Smooth muscle cell (in vitro differentiated cells): ENCODE data around the gene FBXW4. TPM values are rescaled to one million over a fixed set of nuclear protein-coding genes. Genes with fewer than 3 reads are reported as not detected.

Experiments
- DNase-seq: peaks from one replicate; lab custom pipeline; 2025; ENCODE audit not compliant: unreplicated experiment; lab: John Stamatoyannopoulos, UW
- H2AFZ ChIP-seq: fragments of 200-600 bp; sonication (generic); 2 replicates; pipeline ENCODE4 v1.6.0; 2016; ENCODE audit warnings: antibody characterized with exemption, low read depth, mild to moderate bottlenecking
- H3F3A ChIP-seq: fragments of 200-600 bp; sonication (generic); 2 replicates; pipeline ENCODE4 v1.6.0; 2017; ENCODE audit warnings: antibody characterized with exemption, low read depth
- H3K27ac ChIP-seq: fragments of 200-600 bp; sonication (generic); 2 replicates; pipeline ENCODE4 v1.5.1; 2016; ENCODE audit warnings: low read depth, mild to moderate bottlenecking
- H3K27me3 ChIP-seq: fragments of 200-600 bp; sonication (generic); 2 replicates; pipeline ENCODE4 v1.6.1; 2016; ENCODE audit warnings: low read depth, mild to moderate bottlenecking
- H3K36me3 ChIP-seq: fragments of 200-600 bp; sonication (generic); 2 replicates; pipeline ENCODE4 v1.5.1; 2016; ENCODE audit warnings: low read depth
- H3K4me1 ChIP-seq: fragments of 200-600 bp; sonication (generic); 2 replicates; pipeline ENCODE4 v1.5.1; 2016; ENCODE audit warnings: low read depth
- H3K4me2 ChIP-seq: fragments of 200-600 bp; sonication (generic); 2 replicates; pipeline ENCODE4 v1.6.0; 2016; ENCODE audit warnings: mild to moderate bottlenecking
- H3K4me3 ChIP-seq: fragments of 200-600 bp; sonication (generic); 2 replicates; pipeline ENCODE4 v1.5.1; 2016; ENCODE audit warnings: mild to moderate bottlenecking
- H3K79me2 ChIP-seq: fragments of 200-600 bp; sonication (generic); 2 replicates; pipeline ENCODE4 v1.6.0; 2016; ENCODE audit warnings: low read depth, mild to moderate bottlenecking
- H3K9ac ChIP-seq: fragments of 200-600 bp; sonication (generic); 2 replicates; pipeline ENCODE4 v1.6.0; 2016; ENCODE audit warnings: low read depth
- H3K9me3 ChIP-seq: fragments of 200-600 bp; sonication (generic); replicated peaks from 2 replicates; pipeline ENCODE4 v1.5.1; 2016; ENCODE audit warnings: low read depth
- H4K20me1 ChIP-seq: fragments of 200-600 bp; sonication (generic); 2 replicates; pipeline ENCODE4 v1.6.0; 2016; ENCODE audit warnings: low read depth
- WGBS: methylation state at CpG from one replicate; pipeline ENCODE4 v1.1.7; 2016; ENCODE audit warnings: low lambda C conversion rate; 5-methylcytosine and 5-hydroxymethylcytosine counted together
- polyA plus RNA-seq: library from polyadenylated mRNA; unstranded; fragments of >200 nt; fragmentation: Nextera tagmentation; extraction: Ambion mirVana; gene quantifications from 2 replicates; pipeline ENCODE4 v1.2.1, GENCODE V29; 2016
- total RNA-seq: library from RNA; depleted of rRNA; stranded (reverse); fragments of >200 nt; gene quantifications from 2 replicates; pipeline ENCODE4 v1.2.3, GENCODE V29; 2014
- TF ChIP-seq, protein P1 (sequence below): fragments of 200-600 bp; sonication (generic); IDR thresholded peaks from 2 replicates; pipeline ENCODE4 v1.5.1; 2017; ENCODE audit warnings: borderline replicate concordance, mild to moderate bottlenecking, antibody characterized with exemption; ENCODE audit not compliant: insufficient read depth, poor library complexity, severe bottlenecking

Gene FBXW4
- total and polyA plus RNA-seq, 2 experiments from 2014 or later, result 7.2 to 12.1 TPM

DNA sequence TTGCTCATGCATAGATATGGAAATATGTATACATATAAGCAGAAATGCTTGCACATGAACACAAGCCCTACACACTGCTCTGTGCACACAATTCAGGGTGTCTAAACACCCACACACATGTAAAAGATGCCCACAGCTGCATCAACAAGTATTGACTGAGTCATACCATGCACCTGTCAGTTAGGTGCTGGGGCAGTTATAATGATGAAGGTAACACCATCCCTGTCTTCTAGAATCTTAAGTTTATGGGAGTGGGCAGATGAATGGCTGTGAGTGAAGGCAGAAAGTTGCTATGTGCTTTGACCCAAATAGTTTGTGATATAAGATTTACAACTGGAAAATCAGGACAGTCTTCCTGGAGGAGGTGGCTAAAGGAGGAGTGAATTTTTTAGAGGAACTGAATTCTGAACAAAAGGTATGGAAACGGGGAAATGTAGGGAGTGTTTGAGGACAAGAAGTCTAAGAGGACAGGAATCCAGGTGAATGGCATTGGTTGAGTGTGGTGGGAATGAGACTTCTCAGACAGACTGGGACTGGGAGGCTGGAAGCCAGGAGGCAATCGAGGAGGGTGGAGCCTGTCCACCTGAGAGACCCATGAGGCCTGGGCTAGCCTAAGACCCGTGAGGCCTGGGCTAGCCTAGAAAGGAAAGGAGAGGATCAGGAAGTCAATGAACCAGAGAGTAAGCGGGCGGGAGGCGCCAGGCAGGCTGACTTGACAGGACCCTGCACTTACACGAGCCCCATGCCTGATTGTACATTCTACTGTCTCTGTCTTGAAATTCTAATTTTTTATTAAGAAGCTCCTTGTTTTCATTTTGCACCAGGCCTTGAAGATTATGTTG lies 127.6 kb downstream of the FBXW4 start:
- Histone ChIP-seq H4K20me1 (no peaks in the 10 kb centered on the region), H3K27me3 (peaks cover 52% of the 10 kb centered on the region), H3K36me3 (no peaks in the 10 kb centered on the region), H3K79me2 (no peaks in the 10 kb centered on the region), H2AFZ (no peak overlapping the region), H3K4me3 (no peak overlapping the region), H3K9me3 (no peaks in the 10 kb centered on the region), H3K4me2 (no peak overlapping the region), H3K4me1 (peaks cover 13% of the 10 kb centered on the region), H3F3A (no peaks in the 10 kb centered on the region), H3K27ac (no peak overlapping the region), H3K9ac (no peak overlapping the region)
- TF ChIP-seq, protein P1, sequence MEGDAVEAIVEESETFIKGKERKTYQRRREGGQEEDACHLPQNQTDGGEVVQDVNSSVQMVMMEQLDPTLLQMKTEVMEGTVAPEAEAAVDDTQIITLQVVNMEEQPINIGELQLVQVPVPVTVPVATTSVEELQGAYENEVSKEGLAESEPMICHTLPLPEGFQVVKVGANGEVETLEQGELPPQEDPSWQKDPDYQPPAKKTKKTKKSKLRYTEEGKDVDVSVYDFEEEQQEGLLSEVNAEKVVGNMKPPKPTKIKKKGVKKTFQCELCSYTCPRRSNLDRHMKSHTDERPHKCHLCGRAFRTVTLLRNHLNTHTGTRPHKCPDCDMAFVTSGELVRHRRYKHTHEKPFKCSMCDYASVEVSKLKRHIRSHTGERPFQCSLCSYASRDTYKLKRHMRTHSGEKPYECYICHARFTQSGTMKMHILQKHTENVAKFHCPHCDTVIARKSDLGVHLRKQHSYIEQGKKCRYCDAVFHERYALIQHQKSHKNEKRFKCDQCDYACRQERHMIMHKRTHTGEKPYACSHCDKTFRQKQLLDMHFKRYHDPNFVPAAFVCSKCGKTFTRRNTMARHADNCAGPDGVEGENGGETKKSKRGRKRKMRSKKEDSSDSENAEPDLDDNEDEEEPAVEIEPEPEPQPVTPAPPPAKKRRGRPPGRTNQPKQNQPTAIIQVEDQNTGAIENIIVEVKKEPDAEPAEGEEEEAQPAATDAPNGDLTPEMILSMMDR, result no peak
- DNase-seq, result no peak
- 93% methylated on average over 7 of the region's 7 CpGs for WGBS

DNA sequence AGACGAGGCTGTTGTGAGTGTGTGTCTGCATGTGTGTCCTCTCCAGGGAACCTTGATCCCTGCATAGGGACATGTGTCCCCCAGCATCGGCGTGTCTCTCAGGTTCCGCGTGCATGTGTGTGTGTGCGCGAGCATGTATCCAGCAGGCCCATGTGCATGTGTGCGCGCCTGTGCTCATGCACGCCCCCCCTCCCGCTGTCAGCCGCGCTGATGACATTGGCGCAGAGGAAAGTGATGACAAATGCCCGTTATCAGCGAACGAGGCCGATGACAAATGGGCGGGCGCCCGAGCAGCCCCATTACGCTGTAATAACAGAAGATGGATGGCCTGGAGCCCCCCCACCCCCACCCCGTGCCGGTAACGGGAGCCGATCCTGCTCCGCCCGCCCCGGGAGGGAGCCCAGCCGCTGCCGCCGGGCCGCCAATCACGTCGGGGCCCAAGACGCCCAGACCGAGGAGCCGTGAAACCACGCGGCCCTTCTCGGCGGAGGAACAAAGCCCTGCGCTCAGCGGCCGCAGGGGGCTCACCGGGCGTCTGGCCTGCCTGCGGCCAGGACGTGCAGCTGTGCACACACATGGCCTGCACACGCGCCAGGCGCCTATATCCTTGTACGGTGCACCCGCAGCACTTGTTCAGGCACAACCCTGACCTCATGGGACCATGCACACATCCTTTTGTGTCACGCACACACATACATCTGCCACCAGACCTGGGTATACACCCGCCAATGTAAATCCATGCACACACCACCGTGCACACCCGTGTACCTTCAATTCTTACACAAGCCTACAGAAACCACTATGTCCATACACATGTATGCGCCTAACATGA lies 128.4 kb downstream of the FBXW4 start:
- Histone ChIP-seq H2AFZ (no peak overlapping the region), H3K36me3 (no peaks in the 10 kb centered on the region), H3K4me1 (peaks cover 13% of the 10 kb centered on the region), H3K27me3 (peaks cover 52% of the 10 kb centered on the region), H3K79me2 (no peaks in the 10 kb centered on the region), H3K9me3 (no peaks in the 10 kb centered on the region), H3K4me3 (peak overlapping the region; percentile 3), H4K20me1 (no peaks in the 10 kb centered on the region), H3F3A (no peaks in the 10 kb centered on the region), H3K9ac (no peak overlapping the region), H3K4me2 (peak overlapping the region; percentile 74), H3K27ac (no peak overlapping the region)
- 31% methylated on average over 54 of the region's 59 CpGs for WGBS
- TF ChIP-seq, protein P1, result no peak
- no peak for DNase-seq

DNA sequence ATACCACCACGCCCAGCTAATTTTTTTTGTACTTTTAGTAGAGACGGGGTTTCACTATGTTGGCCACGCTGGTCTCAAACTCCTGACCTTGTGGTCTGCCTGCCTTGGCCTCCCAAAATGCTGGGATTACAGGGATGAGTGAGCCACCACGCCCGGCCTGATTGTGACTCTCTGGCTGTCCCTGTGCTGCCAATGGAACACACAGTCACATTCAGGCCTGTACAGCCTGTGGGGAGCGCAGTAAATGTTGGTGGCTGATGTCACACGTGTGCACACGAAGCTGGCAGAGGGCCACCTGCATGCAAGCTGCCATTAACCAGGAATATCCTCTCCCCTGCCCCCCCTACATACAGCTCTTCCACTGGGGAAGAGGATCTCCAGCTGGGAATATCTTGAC lies 129.0 kb downstream of the FBXW4 start:
- no peak overlapping the region for H2AFZ ChIP-seq

More for the DNA sequence above, 129.0 kb downstream of the FBXW4 start:
- 87% methylated on average over 8 of the region's 8 CpGs for WGBS
- H3F3A ChIP-seq, result no peaks in the 10 kb centered on the region
- H3K9ac ChIP-seq, result no peak overlapping the region
- peak overlapping the region; percentile 74 for H3K4me2 ChIP-seq
- TF ChIP-seq, protein P1, result no peak
- H3K36me3 ChIP-seq, result no peaks in the 10 kb centered on the region
- no peak overlapping the region for H3K4me3 ChIP-seq
- H3K27ac ChIP-seq, result no peak overlapping the region
- H4K20me1 ChIP-seq, result no peaks in the 10 kb centered on the region
- no peaks in the 10 kb centered on the region for H3K9me3 ChIP-seq
- H3K4me1 ChIP-seq, result peaks cover 13% of the 10 kb centered on the region
- H3K27me3 ChIP-seq, result peaks cover 52% of the 10 kb centered on the region
- no peaks in the 10 kb centered on the region for H3K79me2 ChIP-seq
- no peak for DNase-seq
